IgD-negative memory B cell (primary cell): ENCODE measurements around the gene PICALM. TPM values are rescaled to one million over a fixed set of nuclear protein-coding genes. Genes with fewer than 3 reads are reported as not detected.
"Not testable (repeated sequence)": the region's sequence is repeated elsewhere in the genome, so short reads cannot be mapped to it uniquely, and the experiment has no call there.

Experiments used
- H3K27ac Mint-ChIP-seq, 3 donors: one replicate each; pipeline ENCODE4 v1.8.0; 2020 to 2022; ENCODE audit warnings: mild to moderate bottlenecking in 3 of 3, mixed read lengths in 3 of 3, moderate library complexity in 1 of 3
- H3K27me3 Mint-ChIP-seq: one replicate; pipeline ENCODE4 v1.8.0; 2021; ENCODE audit warnings: mixed read lengths
- H3K36me3 Mint-ChIP-seq: one replicate; pipeline ENCODE4 v1.8.0; 2020; ENCODE audit warnings: mild to moderate bottlenecking, mixed read lengths
- H3K4me1 Mint-ChIP-seq, 3 donors: one replicate each; pipeline ENCODE4 v1.8.0; 2020 to 2022; ENCODE audit warnings: mixed read lengths in 3 of 3, mild to moderate bottlenecking in 1 of 3
- H3K4me3 Mint-ChIP-seq, 4 donors: one replicate each; pipeline ENCODE4 v1.8.0; 2020 to 2022; ENCODE audit warnings: mild to moderate bottlenecking in 4 of 4, mixed read lengths in 4 of 4, moderate library complexity in 3 of 4
- H3K9me3 Mint-ChIP-seq, 3 donors: one replicate each; pipeline ENCODE4 v1.8.0; 2020 to 2021; ENCODE audit warnings: mixed read lengths in 3 of 3, mild to moderate bottlenecking in 1 of 3
- polyA plus RNA-seq: library from polyadenylated mRNA; unstranded; fragments of 300-500 nt; fragmentation: Illumina TruSeq; gene quantifications from one replicate; pipeline ENCODE4 v1.2.3, GENCODE V29; 2021

The PICALM gene
- polyA plus RNA-seq, 1 donor from 2014 or later: 15.2 TPM

GRCh38 chr11:86099874-86100273 is 31.0 kb upstream of the PICALM start:
- H3K27ac Mint-ChIP-seq: no peak overlapping the region
- H3K4me3 Mint-ChIP-seq: no peak overlapping the region
- no peaks in the 10 kb centered on the region for H3K27me3 Mint-ChIP-seq
- H3K36me3 Mint-ChIP-seq: peaks cover 1% of the 10 kb centered on the region
- H3K4me1 Mint-ChIP-seq: peaks cover 0 to 2% (median 0%) of the 10 kb centered on the region in 3 donors
- H3K9me3 Mint-ChIP-seq: peaks cover 0 to 1% (median 0%) of the 10 kb centered on the region in 3 donors

GRCh38 chr11:86097980-86098379 is 29.1 kb upstream of the PICALM start:
- Mint-ChIP-seq H3K27me3 (no peaks in the 10 kb centered on the region), H3K36me3 (no peaks in the 10 kb centered on the region), H3K4me1 (peaks cover 0 to 2% (median 0%) of the 10 kb centered on the region in 3 donors), H3K9me3 (peaks cover 0 to 1% (median 0%) of the 10 kb centered on the region in 3 donors), H3K4me3 (no peak overlapping the region), H3K27ac (peak overlapping the region in 1 of 3 donors; percentile 63)

GRCh38 chr11:86091566-86091965 is 22.7 kb upstream of the PICALM start:
- no peak overlapping the region for H3K27ac Mint-ChIP-seq
- H3K27me3 Mint-ChIP-seq: peaks cover 3% of the 10 kb centered on the region
- H3K4me3 Mint-ChIP-seq: no peak overlapping the region
- no peaks in the 10 kb centered on the region for H3K9me3 Mint-ChIP-seq
- H3K36me3 Mint-ChIP-seq: peaks cover 3% of the 10 kb centered on the region
- no peaks in the 10 kb centered on the region for H3K4me1 Mint-ChIP-seq

- Mint-ChIP-seq H3K27ac (no peak overlapping the region), H3K27me3 (peaks cover 3% of the 10 kb centered on the region), H3K4me1 (no peaks in the 10 kb centered on the region), H3K9me3 (no peaks in the 10 kb centered on the region), H3K4me3 (no peak overlapping the region), H3K36me3 (peaks cover 5% of the 10 kb centered on the region)
Observed at GRCh38 chr11:86091086-86091485, 22.2 kb upstream of the PICALM start.

- H3K36me3 Mint-ChIP-seq: peaks cover 5% of the 10 kb centered on the region
- no peaks in the 10 kb centered on the region for H3K9me3 Mint-ChIP-seq
- H3K4me1 Mint-ChIP-seq: no peaks in the 10 kb centered on the region
- H3K27ac Mint-ChIP-seq: no peak overlapping the region
- H3K4me3 Mint-ChIP-seq: no peak overlapping the region
- H3K27me3 Mint-ChIP-seq: peaks cover 3% of the 10 kb centered on the region
Observed at GRCh38 chr11:86089659-86090058, 20.8 kb upstream of the PICALM start.

GRCh38 chr11:86087688-86088087 is 18.8 kb upstream of the PICALM start:
- not testable (repeated sequence) for H3K4me3 Mint-ChIP-seq, H3K36me3 Mint-ChIP-seq, H3K4me1 Mint-ChIP-seq, H3K27ac Mint-ChIP-seq, H3K9me3 Mint-ChIP-seq, H3K27me3 Mint-ChIP-seq

- no peaks in the 10 kb centered on the region for H3K4me1 Mint-ChIP-seq
- no peak overlapping the region for H3K4me3 Mint-ChIP-seq
- no peaks in the 10 kb centered on the region for H3K9me3 Mint-ChIP-seq
- H3K27me3 Mint-ChIP-seq: peaks cover 3% of the 10 kb centered on the region
- peaks cover 5% of the 10 kb centered on the region for H3K36me3 Mint-ChIP-seq
- no peak overlapping the region for H3K27ac Mint-ChIP-seq
Observed at GRCh38 chr11:86087256-86087655, 18.4 kb upstream of the PICALM start.

- peaks cover 1% of the 10 kb centered on the region for H3K36me3 Mint-ChIP-seq
- H3K4me3 Mint-ChIP-seq: no peak overlapping the region
- H3K4me1 Mint-ChIP-seq: no peaks in the 10 kb centered on the region
- H3K27me3 Mint-ChIP-seq: no peaks in the 10 kb centered on the region
- no peak overlapping the region for H3K27ac Mint-ChIP-seq
- peaks cover 0 to 7% (median 0%) of the 10 kb centered on the region in 3 donors for H3K9me3 Mint-ChIP-seq
Observed at GRCh38 chr11:86081455-86081854, 12.6 kb upstream of the PICALM start.

- H3K9me3 Mint-ChIP-seq: peaks cover 0 to 7% (median 0%) of the 10 kb centered on the region in 3 donors
- H3K27me3 Mint-ChIP-seq: no peaks in the 10 kb centered on the region
- H3K4me1 Mint-ChIP-seq: no peaks in the 10 kb centered on the region
- no peak overlapping the region for H3K27ac Mint-ChIP-seq
- H3K4me3 Mint-ChIP-seq: no peak overlapping the region
- H3K36me3 Mint-ChIP-seq: no peaks in the 10 kb centered on the region
Observed at GRCh38 chr11:86079421-86079820, 10.5 kb upstream of the PICALM start.

GRCh38 chr11:86073948-86074347 is 5.1 kb upstream of the PICALM start:
- Mint-ChIP-seq H3K27me3 (no peaks in the 10 kb centered on the region), H3K4me3 (no peak overlapping the region), H3K9me3 (peaks cover 0 to 7% (median 0%) of the 10 kb centered on the region in 3 donors), H3K27ac (no peak overlapping the region), H3K4me1 (peaks cover 5 to 12% (median 5%) of the 10 kb centered on the region in 3 donors), H3K36me3 (no peaks in the 10 kb centered on the region)

- no peaks in the 10 kb centered on the region for H3K36me3 Mint-ChIP-seq
- no peaks in the 10 kb centered on the region for H3K9me3 Mint-ChIP-seq
- H3K27me3 Mint-ChIP-seq: no peaks in the 10 kb centered on the region
- H3K4me1 Mint-ChIP-seq: peaks cover 5 to 13% (median 10%) of the 10 kb centered on the region in 3 donors
- peak overlapping the region in 1 of 4 donors; percentile 30 for H3K4me3 Mint-ChIP-seq
- H3K27ac Mint-ChIP-seq: no peak overlapping the region
Observed at GRCh38 chr11:86072211-86072610, 3.3 kb upstream of the PICALM start.

- no peaks in the 10 kb centered on the region for H3K27me3 Mint-ChIP-seq
- peak overlapping the region; percentile 98 to 99 (median 98) for H3K27ac Mint-ChIP-seq
- no peaks in the 10 kb centered on the region for H3K9me3 Mint-ChIP-seq
- no peaks in the 10 kb centered on the region for H3K36me3 Mint-ChIP-seq
- H3K4me3 Mint-ChIP-seq: peak overlapping the region; percentile 98 to 100 (median 99)
- peaks cover 17 to 29% (median 28%) of the 10 kb centered on the region in 3 donors for H3K4me1 Mint-ChIP-seq
Observed at GRCh38 chr11:86070142-86071056, 1.5 kb upstream of the PICALM start.

GRCh38 chr11:86069408-86070101 is 671 bp upstream of the PICALM start:
- Mint-ChIP-seq H3K27me3 (no peaks in the 10 kb centered on the region), H3K9me3 (no peaks in the 10 kb centered on the region), H3K27ac (peak overlapping the region; percentile 98 to 99 (median 98)), H3K4me3 (peak overlapping the region; percentile 98 to 100 (median 99)), H3K4me1 (peaks cover 23 to 33% (median 31%) of the 10 kb centered on the region in 3 donors), H3K36me3 (no peaks in the 10 kb centered on the region)

- Mint-ChIP-seq H3K9me3 (no peaks in the 10 kb centered on the region), H3K27me3 (no peaks in the 10 kb centered on the region), H3K27ac (peak overlapping the region; percentile 98 to 99 (median 98)), H3K36me3 (no peaks in the 10 kb centered on the region), H3K4me1 (peaks cover 36 to 42% (median 41%) of the 10 kb centered on the region in 3 donors), H3K4me3 (peak overlapping the region; percentile 98 to 100 (median 99))
Observed at GRCh38 chr11:86068138-86068871, 579 bp downstream of the PICALM start.

GRCh38 chr11:86067851-86068137 is 1.1 kb downstream of the PICALM start:
- no peaks in the 10 kb centered on the region for H3K9me3 Mint-ChIP-seq
- H3K27me3 Mint-ChIP-seq: no peaks in the 10 kb centered on the region
- H3K36me3 Mint-ChIP-seq: no peaks in the 10 kb centered on the region
- peaks cover 39 to 46% (median 44%) of the 10 kb centered on the region in 3 donors for H3K4me1 Mint-ChIP-seq
- H3K4me3 Mint-ChIP-seq: peak overlapping the region; percentile 98 to 100 (median 99)
- H3K27ac Mint-ChIP-seq: peak overlapping the region; percentile 98 to 99 (median 98)
